ENCODE measurements around the gene TREM2.

GRCh38 chr6:41162687-41163418, at the start of gene TREM2:
- TF ChIP-seq SMC3 (conservative IDR thresholded peaks at IDR 0.05; ENCODE audit: poor library complexity): no peak
- no peak for TF ChIP-seq EZH2 (IDR thresholded peaks at IDR 0.05; ENCODE audit: borderline replicate concordance, insufficient read depth, low read length, poor library complexity, severe bottlenecking)
